ENCODE measurements around the gene FRMD4A. TPM values are rescaled to one million over a fixed set of nuclear protein-coding genes. Genes with fewer than 3 reads are reported as not detected.
"Not testable (repeated sequence)": the region's sequence is repeated elsewhere in the genome, so short reads cannot be mapped to it uniquely, and the experiment has no call there.

FRMD4A gene
- total RNA-seq, 2 experiments from 2014 or later: 0.88 to 1.4 TPM

- POLR2A ChIA-PET; H3K9me3 Mint-ChIP-seq; ATAC-seq (ENCODE audit: low read depth); H3K4me3 Mint-ChIP-seq; H3K27ac Mint-ChIP-seq; DNase-seq; H3K4me1 Mint-ChIP-seq; H3K36me3 Mint-ChIP-seq: not testable (repeated sequence)
- H3K27me3 Mint-ChIP-seq: peaks cover 12% of the 10 kb centered on the region
These were observed 409.6 kb downstream of the FRMD4A start for GRCh38 chr10:13921131-13921530.

GRCh38 chr10:13920465-13920864, 410.3 kb downstream of the FRMD4A start:
- ATAC-seq (ENCODE audit: low read depth) (no peak), DNase-seq (no peak)
- no peak overlapping the region for H3K27ac Mint-ChIP-seq
- H3K27me3 Mint-ChIP-seq: peaks cover 10% of the 10 kb centered on the region
- POLR2A ChIA-PET: no interaction called here
- no peaks in the 10 kb centered on the region for H3K36me3 Mint-ChIP-seq
- no peak overlapping the region for H3K4me3 Mint-ChIP-seq
- H3K4me1 Mint-ChIP-seq: no peaks in the 10 kb centered on the region
- H3K9me3 Mint-ChIP-seq: no peaks in the 10 kb centered on the region

GRCh38 chr10:13920031-13920430, 410.7 kb downstream of the FRMD4A start:
- DNase-seq: no peak
- H3K36me3 Mint-ChIP-seq: no peaks in the 10 kb centered on the region
- no peak for ATAC-seq (ENCODE audit: low read depth)
- H3K27me3 Mint-ChIP-seq: peaks cover 10% of the 10 kb centered on the region
- POLR2A ChIA-PET: no interaction called here
- no peak overlapping the region for H3K27ac Mint-ChIP-seq
- H3K4me1 Mint-ChIP-seq: no peaks in the 10 kb centered on the region
- no peak overlapping the region for H3K4me3 Mint-ChIP-seq
- H3K9me3 Mint-ChIP-seq: no peaks in the 10 kb centered on the region

GRCh38 chr10:13917791-13918190, 412.9 kb downstream of the FRMD4A start:
- POLR2A ChIA-PET: no interaction called here
- ATAC-seq (ENCODE audit: low read depth) (no peak), DNase-seq (no peak)
- Mint-ChIP-seq H3K27me3 (peaks cover 9% of the 10 kb centered on the region), H3K36me3 (no peaks in the 10 kb centered on the region), H3K4me1 (no peaks in the 10 kb centered on the region), H3K27ac (no peak overlapping the region), H3K9me3 (no peaks in the 10 kb centered on the region), H3K4me3 (no peak overlapping the region)

GRCh38 chr10:13916384-13916947, 414.3 kb downstream of the FRMD4A start:
- H3K4me3 Mint-ChIP-seq: no peak overlapping the region
- DNase-seq (no peak), ATAC-seq (ENCODE audit: low read depth) (no peak)
- H3K27me3 Mint-ChIP-seq: peaks cover 5% of the 10 kb centered on the region
- POLR2A ChIA-PET: no interaction called here
- no peaks in the 10 kb centered on the region for H3K4me1 Mint-ChIP-seq
- H3K9me3 Mint-ChIP-seq: no peaks in the 10 kb centered on the region
- no peak overlapping the region for H3K27ac Mint-ChIP-seq
- H3K36me3 Mint-ChIP-seq: no peaks in the 10 kb centered on the region

- no peak for ATAC-seq (ENCODE audit: low read depth)
- H3K9me3 Mint-ChIP-seq: no peaks in the 10 kb centered on the region
- no peak overlapping the region for H3K4me3 Mint-ChIP-seq
- no peak for DNase-seq
- H3K4me1 Mint-ChIP-seq: no peaks in the 10 kb centered on the region
- H3K36me3 Mint-ChIP-seq: no peaks in the 10 kb centered on the region
- POLR2A ChIA-PET: no interaction called here
- H3K27me3 Mint-ChIP-seq: peaks cover 3% of the 10 kb centered on the region
- H3K27ac Mint-ChIP-seq: no peak overlapping the region
These were observed 415.0 kb downstream of the FRMD4A start for GRCh38 chr10:13915710-13916109.

- ATAC-seq (ENCODE audit: low read depth) (no peak), DNase-seq (no peak)
- Mint-ChIP-seq H3K27ac (no peak overlapping the region), H3K4me3 (no peak overlapping the region), H3K36me3 (no peaks in the 10 kb centered on the region), H3K9me3 (no peaks in the 10 kb centered on the region), H3K4me1 (no peaks in the 10 kb centered on the region), H3K27me3 (peaks cover 6% of the 10 kb centered on the region)
- POLR2A ChIA-PET: no interaction called here
These were observed 416.8 kb downstream of the FRMD4A start for GRCh38 chr10:13913897-13914296.

GRCh38 chr10:13911821-13912520, 418.8 kb downstream of the FRMD4A start:
- Mint-ChIP-seq H3K4me1 (no peaks in the 10 kb centered on the region), H3K9me3 (no peaks in the 10 kb centered on the region), H3K4me3 (no peak overlapping the region), H3K27me3 (peaks cover 6% of the 10 kb centered on the region), H3K36me3 (no peaks in the 10 kb centered on the region), H3K27ac (no peak overlapping the region)
- POLR2A ChIA-PET: no interaction called here
- no peak for DNase-seq
- ATAC-seq (ENCODE audit: low read depth): no peak

GRCh38 chr10:13909516-13910258, 421.0 kb downstream of the FRMD4A start:
- H3K27me3 Mint-ChIP-seq: peaks cover 6% of the 10 kb centered on the region
- POLR2A ChIA-PET: no interaction called here
- H3K9me3 Mint-ChIP-seq: no peaks in the 10 kb centered on the region
- ATAC-seq (ENCODE audit: low read depth) (no peak), DNase-seq (no peak)
- H3K4me1 Mint-ChIP-seq: peaks cover 1% of the 10 kb centered on the region
- no peak overlapping the region for H3K4me3 Mint-ChIP-seq
- no peaks in the 10 kb centered on the region for H3K36me3 Mint-ChIP-seq
- H3K27ac Mint-ChIP-seq: no peak overlapping the region

- Mint-ChIP-seq H3K27me3 (peaks cover 6% of the 10 kb centered on the region), H3K4me3 (no peak overlapping the region), H3K4me1 (peaks cover 1% of the 10 kb centered on the region), H3K27ac (no peak overlapping the region), H3K36me3 (no peaks in the 10 kb centered on the region), H3K9me3 (no peaks in the 10 kb centered on the region)
- no peak for DNase-seq
- ATAC-seq (ENCODE audit: low read depth): no peak
- POLR2A ChIA-PET: no interaction called here
These were observed 422.2 kb downstream of the FRMD4A start for GRCh38 chr10:13908475-13908874.

- POLR2A ChIA-PET: no interaction called here
- no peak overlapping the region for H3K4me3 Mint-ChIP-seq
- no peak for ATAC-seq (ENCODE audit: low read depth)
- no peaks in the 10 kb centered on the region for H3K9me3 Mint-ChIP-seq
- peaks cover 1% of the 10 kb centered on the region for H3K4me1 Mint-ChIP-seq
- no peak overlapping the region for H3K27ac Mint-ChIP-seq
- no peaks in the 10 kb centered on the region for H3K36me3 Mint-ChIP-seq
- H3K27me3 Mint-ChIP-seq: peaks cover 6% of the 10 kb centered on the region
- no peak for DNase-seq
These were observed 423.2 kb downstream of the FRMD4A start for GRCh38 chr10:13907570-13907969.

GRCh38 chr10:13905281-13905680, 425.4 kb downstream of the FRMD4A start:
- ATAC-seq (ENCODE audit: low read depth): no peak
- Mint-ChIP-seq H3K4me1 (peaks cover 1% of the 10 kb centered on the region), H3K9me3 (no peaks in the 10 kb centered on the region), H3K27me3 (peaks cover 6% of the 10 kb centered on the region), H3K4me3 (no peak overlapping the region), H3K27ac (no peak overlapping the region), H3K36me3 (no peaks in the 10 kb centered on the region)
- POLR2A ChIA-PET: no interaction called here
- no peak for DNase-seq

GRCh38 chr10:13904064-13904463, 426.7 kb downstream of the FRMD4A start:
- H3K27me3 Mint-ChIP-seq: peaks cover 5% of the 10 kb centered on the region
- no peak overlapping the region for H3K4me3 Mint-ChIP-seq
- H3K36me3 Mint-ChIP-seq: no peaks in the 10 kb centered on the region
- H3K27ac Mint-ChIP-seq: no peak overlapping the region
- ATAC-seq (ENCODE audit: low read depth): no peak
- H3K9me3 Mint-ChIP-seq: no peaks in the 10 kb centered on the region
- peaks cover 1% of the 10 kb centered on the region for H3K4me1 Mint-ChIP-seq
- POLR2A ChIA-PET: no interaction called here
- DNase-seq: no peak

All from activated naive CD8-positive, alpha-beta T cell treated with anti-CD3 and anti-CD28 coated beads, Interleukin-2, amount 10 ng/mL, durations not matched to agents 7 days and 5 days (primary cell).